Tibial nerve (tissue), 4 donors: ENCODE results near the gene LRTM2. TPM values are rescaled to one million over a fixed set of nuclear protein-coding genes. Genes with fewer than 3 reads are reported as not detected.

Experiments used
- DNase-seq, 2 donors: peaks; one replicate each; pipeline ENCODE4 v3.0.0-alpha.2; 2019; ENCODE audit warnings: low spot score in 2 of 2
- H3K27ac ChIP-seq, 4 donors: fragments of 200-600 bp; sonication (generic) in 3 of 4; one replicate each; pipeline ENCODE4 v1.5.1; 2017 to 2019; ENCODE audit warnings: mild to moderate bottlenecking in 1 of 4
- H3K27me3 ChIP-seq, 2 donors: fragments of 200-600 bp; sonication (generic) in 1 of 2; one replicate each; pipeline versions ENCODE4 v1.5.1 to v1.6.0; 2017 to 2019
- H3K36me3 ChIP-seq, 3 donors: fragments of 200-600 bp; sonication (generic); one replicate each; pipeline ENCODE4 v1.5.1; 2018 to 2019
- H3K4me1 ChIP-seq, 4 donors: fragments of 200-600 bp; sonication (generic) in 3 of 4; one replicate each; pipeline ENCODE4 v1.5.1; 2017 to 2019
- H3K4me3 ChIP-seq, 4 donors: fragments of 200-600 bp; sonication (generic) in 3 of 4; one replicate each; pipeline ENCODE4 v1.5.1; 2017 to 2019; ENCODE audit warnings: mild to moderate bottlenecking in 1 of 4, moderate library complexity in 1 of 4
- H3K9me3 ChIP-seq, 4 donors: fragments of 200-600 bp; sonication (generic) in 3 of 4; one replicate each; pipeline ENCODE4 v1.5.1; 2017 to 2019
- CTCF ChIP-seq, 5 experiments: fragments of 200-600 bp in 3 of 5; fragments of 450-650 bp in 2 of 5; sonication (generic) in 3 of 5; IDR thresholded peaks; one replicate each; pipeline ENCODE4 v1.5.1; 2016 to 2019; ENCODE audit warnings: antibody characterized with exemption in 5 of 5, mild to moderate bottlenecking in 3 of 5, moderate library complexity in 2 of 5
- EP300 ChIP-seq, 2 donors: sonication (generic); formaldehyde crosslinking; IDR thresholded peaks; one replicate each; pipeline ENCODE4 v1.6.1; 2017; ENCODE audit warnings: antibody characterized with exemption in 2 of 2, mild to moderate bottlenecking in 1 of 2
- POLR2A ChIP-seq, 2 donors: fragments of 450-650 bp; IDR thresholded peaks; one replicate each; pipeline ENCODE4 v1.6.1; 2017; ENCODE audit warnings: antibody characterized with exemption in 2 of 2, mild to moderate bottlenecking in 2 of 2, moderate library complexity in 2 of 2
- WGBS, 2 donors: methylation state at CpG; one replicate each; pipeline ENCODE4 v1.1.5; 2018; 5-methylcytosine and 5-hydroxymethylcytosine counted together
- total RNA-seq, 4 donors: library from RNA; depleted of rRNA; stranded (reverse); fragments of >200 nt; gene quantifications; one replicate each; pipeline ENCODE4 v1.1.0, GENCODE V29; 2016

The LRTM2 gene
- total RNA-seq, 4 donors from 2014 or later, result not detected

- 51 to 53% methylated on average over 25 of the region's 25 CpGs for WGBS, 2 donors
- peaks cover 0 to 5% (median 0%) of the 10 kb centered on the region in 4 donors for H3K4me1 ChIP-seq
- DNase-seq, result peak; percentile 86 to 95
- no peaks in the 10 kb centered on the region for H3K36me3 ChIP-seq
- H3K9me3 ChIP-seq, result no peaks in the 10 kb centered on the region
- H3K4me3 ChIP-seq, result peak overlapping the region in 1 of 4 donors; percentile 5
- peak in 1 of 5 experiments; percentile 15 for TF ChIP-seq CTCF (IDR thresholded peaks at IDR 0.05)
- peak in 1 of 2 donors; percentile 57 for TF ChIP-seq EP300 (IDR thresholded peaks at IDR 0.05)
- no peak for TF ChIP-seq POLR2A (IDR thresholded peaks at IDR 0.05)
- H3K27ac ChIP-seq, result peak overlapping the region in 2 of 4 donors; percentile 23 to 36
- no peaks in the 10 kb centered on the region for H3K27me3 ChIP-seq
Measured at GRCh38 chr12:1804545-1805332, 15.6 kb upstream of the LRTM2 start.

GRCh38 chr12:1805441-1806081 is 14.8 kb upstream of the LRTM2 start:
- WGBS, 2 donors, result 82 to 94% methylated on average over 15 to 16 of the region's 16 CpGs
- Histone ChIP-seq H3K4me3 (no peak overlapping the region), H3K36me3 (no peaks in the 10 kb centered on the region), H3K9me3 (no peaks in the 10 kb centered on the region), H3K4me1 (peaks cover 0 to 7% (median 3%) of the 10 kb centered on the region in 4 donors), H3K27me3 (no peaks in the 10 kb centered on the region), H3K27ac (no peak overlapping the region)
- TF ChIP-seq CTCF (IDR thresholded peaks at IDR 0.05), result no peak
- TF ChIP-seq EP300 (IDR thresholded peaks at IDR 0.05), result no peak
- TF ChIP-seq POLR2A (IDR thresholded peaks at IDR 0.05), result no peak
- DNase-seq, result no peak

GRCh38 chr12:1806301-1807086 is 13.9 kb upstream of the LRTM2 start:
- DNase-seq, result no peak
- TF ChIP-seq POLR2A (IDR thresholded peaks at IDR 0.05) (no peak), CTCF (IDR thresholded peaks at IDR 0.05) (no peak), EP300 (IDR thresholded peaks at IDR 0.05) (no peak)
- H3K27me3 ChIP-seq, result no peaks in the 10 kb centered on the region
- H3K36me3 ChIP-seq, result no peaks in the 10 kb centered on the region
- WGBS, 2 donors, result 68 to 70% methylated on average over 6 to 7 of the region's 7 CpGs
- H3K27ac ChIP-seq, result no peak overlapping the region
- peaks cover 0 to 16% (median 3%) of the 10 kb centered on the region in 4 donors for H3K4me1 ChIP-seq
- no peaks in the 10 kb centered on the region for H3K9me3 ChIP-seq
- H3K4me3 ChIP-seq, result no peak overlapping the region

- DNase-seq, result no peak
- H3K9me3 ChIP-seq, result no peaks in the 10 kb centered on the region
- no peaks in the 10 kb centered on the region for H3K27me3 ChIP-seq
- WGBS, 2 donors, result 80 to 83% methylated on average over 14 to 15 of the region's 15 CpGs
- no peaks in the 10 kb centered on the region for H3K36me3 ChIP-seq
- H3K4me3 ChIP-seq, result no peak overlapping the region
- TF ChIP-seq POLR2A (IDR thresholded peaks at IDR 0.05), result no peak
- no peak for TF ChIP-seq CTCF (IDR thresholded peaks at IDR 0.05)
- no peak for TF ChIP-seq EP300 (IDR thresholded peaks at IDR 0.05)
- H3K27ac ChIP-seq, result no peak overlapping the region
- peaks cover 0 to 23% (median 3%) of the 10 kb centered on the region in 4 donors for H3K4me1 ChIP-seq
Measured at GRCh38 chr12:1807087-1807860, 13.1 kb upstream of the LRTM2 start.
